Measurements from ENCODE around the gene ZYX. TPM values are rescaled to one million over a fixed set of nuclear protein-coding genes. Genes with fewer than 3 reads are reported as not detected.

Gene ZYX
- total RNA-seq, 1 donor from 2014 or later: 523 TPM

DNA sequence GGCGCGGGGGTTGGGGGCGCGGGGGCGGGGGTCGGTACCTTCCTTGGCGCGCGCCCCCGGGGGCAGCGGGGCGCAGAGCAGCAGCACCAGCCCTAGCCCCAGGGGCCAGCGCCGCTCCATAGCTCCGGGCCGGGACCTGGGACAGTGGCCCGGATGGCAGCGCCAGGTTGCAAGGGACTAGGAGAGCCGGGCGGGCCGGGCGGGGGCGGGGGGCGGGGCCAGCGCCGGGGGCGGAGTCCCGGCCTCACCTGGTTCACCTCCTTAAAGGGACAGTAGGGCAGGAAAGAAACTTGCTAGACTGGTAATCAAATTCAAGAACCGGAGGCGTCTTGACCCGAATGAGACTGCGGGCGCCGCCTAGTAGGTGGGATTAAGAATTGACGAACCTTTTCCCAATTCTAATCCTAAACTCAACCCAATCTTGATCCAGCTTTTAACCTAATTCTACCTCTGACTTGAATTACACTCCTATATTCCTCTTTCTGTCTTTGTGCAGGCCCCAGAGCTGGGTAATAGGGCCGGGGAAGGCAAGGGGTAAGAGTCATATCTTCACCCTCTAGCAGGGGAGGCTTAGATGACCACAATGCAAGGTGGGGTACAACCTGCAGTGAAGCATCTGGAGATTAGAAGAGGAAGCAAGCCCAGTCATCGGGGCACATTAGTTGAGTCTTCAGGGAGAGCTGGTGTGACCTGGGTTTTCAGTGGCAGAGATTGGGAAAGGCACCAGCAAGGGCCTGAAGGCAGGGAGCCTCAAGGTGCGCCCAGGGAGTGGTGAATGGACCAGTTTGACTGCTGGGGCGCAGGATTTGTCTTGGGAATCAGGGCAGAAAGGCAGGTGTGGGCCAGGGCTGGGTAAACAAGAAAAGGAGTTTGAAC, 27.8 kb downstream of the ZYX start, which contains the start of gene EPHA1:
EPHA1 (minus strand) TSS at position 171 of the 876 bp plus-strand sequence; CDS start at position 120, 51 bp downstream.
- Histone ChIP-seq H3K4me2 (ENCODE audit: low read length) (peak within 1 kb of the TSS; percentile 64), H3K4me3 (ENCODE audit: insufficient read depth, low read depth, low read length) (no peak within 1 kb of the TSS), H3K36me3 (ENCODE audit: insufficient read depth, low read length) (no peaks in the 10 kb centered on the region), H2AFZ (ENCODE audit: low read depth, low read length) (peak within 1 kb of the TSS; percentile 5), H3K4me1 (ENCODE audit: insufficient read depth, low read length) (peaks cover 11% of the 10 kb centered on the region), H3K27me3 (ENCODE audit: insufficient read depth, low read length) (peaks cover 5% of the 10 kb centered on the region), H3K9me3 (ENCODE audit: insufficient read depth, low read depth, low read length) (no peaks in the 10 kb centered on the region), H3K9ac (ENCODE audit: low read length) (no peak within 1 kb of the TSS), H3K79me2 (ENCODE audit: insufficient read depth, low read length) (no peaks in the 10 kb centered on the region), H3K27ac (ENCODE audit: low read depth, low read length) (no peak within 1 kb of the TSS), H4K20me1 (ENCODE audit: insufficient read depth, low read length) (no peaks in the 10 kb centered on the region)
- DNase-seq (ENCODE audit: low read depth): no peak
- Mint-ChIP-seq H3K4me3 (ENCODE audit: unreplicated experiment) (peak within 1 kb of the TSS; percentile 35), H3K36me3 (ENCODE audit: low read depth, unreplicated experiment) (peaks cover 4% of the 10 kb centered on the region), H3K4me1 (ENCODE audit: low read depth, unreplicated experiment) (peaks cover 33% of the 10 kb centered on the region), H3K9me3 (ENCODE audit: unreplicated experiment) (no peaks in the 10 kb centered on the region), H3K27ac (ENCODE audit: unreplicated experiment) (no peak within 1 kb of the TSS), H3K27me3 (ENCODE audit: low read depth, unreplicated experiment) (peaks cover 11% of the 10 kb centered on the region)
- no peak for TF ChIP-seq EZH2 (IDR thresholded peaks at IDR 0.05; ENCODE audit: insufficient read depth, low read length)
- TF ChIP-seq, protein P1, sequence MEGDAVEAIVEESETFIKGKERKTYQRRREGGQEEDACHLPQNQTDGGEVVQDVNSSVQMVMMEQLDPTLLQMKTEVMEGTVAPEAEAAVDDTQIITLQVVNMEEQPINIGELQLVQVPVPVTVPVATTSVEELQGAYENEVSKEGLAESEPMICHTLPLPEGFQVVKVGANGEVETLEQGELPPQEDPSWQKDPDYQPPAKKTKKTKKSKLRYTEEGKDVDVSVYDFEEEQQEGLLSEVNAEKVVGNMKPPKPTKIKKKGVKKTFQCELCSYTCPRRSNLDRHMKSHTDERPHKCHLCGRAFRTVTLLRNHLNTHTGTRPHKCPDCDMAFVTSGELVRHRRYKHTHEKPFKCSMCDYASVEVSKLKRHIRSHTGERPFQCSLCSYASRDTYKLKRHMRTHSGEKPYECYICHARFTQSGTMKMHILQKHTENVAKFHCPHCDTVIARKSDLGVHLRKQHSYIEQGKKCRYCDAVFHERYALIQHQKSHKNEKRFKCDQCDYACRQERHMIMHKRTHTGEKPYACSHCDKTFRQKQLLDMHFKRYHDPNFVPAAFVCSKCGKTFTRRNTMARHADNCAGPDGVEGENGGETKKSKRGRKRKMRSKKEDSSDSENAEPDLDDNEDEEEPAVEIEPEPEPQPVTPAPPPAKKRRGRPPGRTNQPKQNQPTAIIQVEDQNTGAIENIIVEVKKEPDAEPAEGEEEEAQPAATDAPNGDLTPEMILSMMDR (IDR thresholded peaks at IDR 0.05; ENCODE audit: insufficient read depth, low read depth, low read length): no peak
- FAIRE-seq: no peak

DNA sequence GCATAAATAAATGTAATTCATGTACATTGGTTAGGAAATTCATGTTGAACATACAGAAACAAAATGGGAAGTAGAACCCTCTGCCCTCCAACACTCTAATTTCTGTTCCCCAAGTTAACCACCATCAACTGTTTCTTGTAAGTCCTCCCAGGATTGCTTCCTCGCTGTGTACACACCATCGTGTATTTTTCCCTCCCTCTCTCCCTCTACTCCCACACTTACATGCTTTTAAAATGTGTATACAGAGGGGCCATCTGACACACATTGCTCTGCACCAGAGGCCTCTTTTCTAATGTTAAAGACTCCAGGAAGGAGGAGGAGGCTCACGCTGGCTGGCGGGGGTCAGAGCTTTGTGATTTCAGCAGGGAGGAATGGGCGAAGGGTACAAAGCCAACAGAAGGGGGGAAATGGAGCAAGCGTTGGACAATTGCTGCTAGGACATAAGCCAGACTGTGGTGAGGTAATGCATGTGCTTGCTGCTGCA, 29.4 kb downstream of the ZYX start:
- Mint-ChIP-seq H3K36me3 (ENCODE audit: low read depth, unreplicated experiment) (peaks cover 4% of the 10 kb centered on the region), H3K27ac (ENCODE audit: unreplicated experiment) (peak overlapping the region; percentile 68), H3K9me3 (ENCODE audit: unreplicated experiment) (no peaks in the 10 kb centered on the region), H3K4me1 (ENCODE audit: low read depth, unreplicated experiment) (peaks cover 33% of the 10 kb centered on the region), H3K4me3 (ENCODE audit: unreplicated experiment) (peak overlapping the region; percentile 35), H3K27me3 (ENCODE audit: low read depth, unreplicated experiment) (peaks cover 11% of the 10 kb centered on the region)
- FAIRE-seq (no peak), DNase-seq (ENCODE audit: low read depth) (peak; percentile 45)
- no peak overlapping the region for H3K27ac ChIP-seq (ENCODE audit: low read depth, low read length)
- no peaks in the 10 kb centered on the region for H4K20me1 ChIP-seq (ENCODE audit: insufficient read depth, low read length)
- no peak overlapping the region for H3K9ac ChIP-seq (ENCODE audit: low read length)
- no peaks in the 10 kb centered on the region for H3K79me2 ChIP-seq (ENCODE audit: insufficient read depth, low read length)
- H3K4me2 ChIP-seq (ENCODE audit: low read length): peak overlapping the region; percentile 47
- no peaks in the 10 kb centered on the region for H3K9me3 ChIP-seq (ENCODE audit: insufficient read depth, low read depth, low read length)
- peak overlapping the region; percentile 21 for H2AFZ ChIP-seq (ENCODE audit: low read depth, low read length)
- peaks cover 5% of the 10 kb centered on the region for H3K27me3 ChIP-seq (ENCODE audit: insufficient read depth, low read length)
- H3K36me3 ChIP-seq (ENCODE audit: insufficient read depth, low read length): no peaks in the 10 kb centered on the region
- peaks cover 11% of the 10 kb centered on the region for H3K4me1 ChIP-seq (ENCODE audit: insufficient read depth, low read length)
- no peak overlapping the region for H3K4me3 ChIP-seq (ENCODE audit: insufficient read depth, low read depth, low read length)
- no peak for TF ChIP-seq EZH2 (IDR thresholded peaks at IDR 0.05; ENCODE audit: insufficient read depth, low read length)
- TF ChIP-seq, protein P1 (IDR thresholded peaks at IDR 0.05; ENCODE audit: insufficient read depth, low read depth, low read length): no peak

Measured in astrocyte (in vitro differentiated cells and primary cell).